Lung (tissue), 12 donors: ENCODE measurements around the gene MPZL2. TPM values are rescaled to one million over a fixed set of nuclear protein-coding genes. Genes with fewer than 3 reads are reported as not detected.

Source experiments
- ATAC-seq: fragments of 200-7000 bp; cut with Tn5 transposase; one replicate; pipeline ENCODE4 v1.9.1; 2020; ENCODE audit warnings: moderate number of reproducible peaks; ENCODE audit not compliant: insufficient read depth, low FRiP score
- DNase-seq, 3 donors: peaks; one replicate each; pipeline ENCODE4 v3.0.0-alpha.2; 2013 to 2017
- H3K27ac ChIP-seq, 2 donors: one replicate each; pipeline ENCODE4 v1.5.1; 2013; ENCODE audit warnings: mild to moderate bottlenecking in 2 of 2, moderate library complexity in 2 of 2, control low read depth in 1 of 2, inconsistent platforms in 1 of 2, low read depth in 1 of 2, low read length in 1 of 2
- H3K27me3 ChIP-seq, 3 donors: one replicate each; pipeline ENCODE4 v1.5.1; 2013; ENCODE audit warnings: low read length in 2 of 3; ENCODE audit not compliant: control insufficient read depth in 3 of 3, insufficient read depth in 3 of 3
- H3K36me3 ChIP-seq, 4 donors: one replicate each; pipeline ENCODE4 v1.5.1; 2013; ENCODE audit warnings: low read length in 4 of 4, mild to moderate bottlenecking in 1 of 4, moderate library complexity in 1 of 4; ENCODE audit not compliant: control insufficient read depth in 4 of 4, insufficient read depth in 4 of 4
- H3K4me1 ChIP-seq, 5 donors: one replicate each; pipeline ENCODE4 v1.5.1; 2013; ENCODE audit warnings: low read length in 5 of 5, mild to moderate bottlenecking in 2 of 5, moderate library complexity in 1 of 5; ENCODE audit not compliant: control insufficient read depth in 5 of 5, insufficient read depth in 5 of 5
- H3K4me3 ChIP-seq: one replicate; pipeline ENCODE4 v1.5.1; 2013; ENCODE audit warnings: mild to moderate bottlenecking, control low read depth, moderate library complexity
- H3K9ac ChIP-seq, 2 donors: one replicate each; pipeline ENCODE4 v1.5.1; 2013; ENCODE audit warnings: low read length in 2 of 2, control low read depth in 1 of 2; ENCODE audit not compliant: insufficient read depth in 1 of 2
- H3K9me3 ChIP-seq, 4 donors: one replicate each; pipeline ENCODE4 v1.5.1; 2013; ENCODE audit warnings: low read length in 3 of 4, mild to moderate bottlenecking in 1 of 4, moderate library complexity in 1 of 4; ENCODE audit not compliant: control insufficient read depth in 4 of 4, insufficient read depth in 3 of 4
- WGBS, 2 donors: extraction: QIAGEN DNeasy Blood & Tissue Kit; methylation state at CpG; one replicate each; pipeline ENCODE4 v1.1.7; 2013; 5-methylcytosine and 5-hydroxymethylcytosine counted together
- polyA plus RNA-seq, 2 donors: library from polyadenylated mRNA; stranded (reverse); fragments of 200-250 nt; gene quantifications; one replicate each; pipeline ENCODE4 v1.2.1, GENCODE V29; 2013
- total RNA-seq, 2 donors: library from RNA; depleted of rRNA in 1 of 2; stranded (reverse); fragments of >200 nt in 1 of 2; gene quantifications; one replicate each; pipeline ENCODE4 v1.2.1, GENCODE V29; 2014 to 2021
- TF ChIP-seq, protein P1 (sequence below): IDR thresholded peaks from 2 replicates; pipeline ENCODE4 v1.5.1; 2012; ENCODE audit warnings: mild to moderate bottlenecking; ENCODE audit errors: control extremely low read depth, extremely low read depth
- donor health status: control.
- donor health status: control.
- donor health status: Bipolar disorder and iron deficiency.
- donor health status: healthy.
- donor health status: DM: yes; HTN: yes; CAD: no.

MPZL2 gene
- total and polyA plus RNA-seq, 4 donors = 87.2 to 143 (median 118) TPM

DNA sequence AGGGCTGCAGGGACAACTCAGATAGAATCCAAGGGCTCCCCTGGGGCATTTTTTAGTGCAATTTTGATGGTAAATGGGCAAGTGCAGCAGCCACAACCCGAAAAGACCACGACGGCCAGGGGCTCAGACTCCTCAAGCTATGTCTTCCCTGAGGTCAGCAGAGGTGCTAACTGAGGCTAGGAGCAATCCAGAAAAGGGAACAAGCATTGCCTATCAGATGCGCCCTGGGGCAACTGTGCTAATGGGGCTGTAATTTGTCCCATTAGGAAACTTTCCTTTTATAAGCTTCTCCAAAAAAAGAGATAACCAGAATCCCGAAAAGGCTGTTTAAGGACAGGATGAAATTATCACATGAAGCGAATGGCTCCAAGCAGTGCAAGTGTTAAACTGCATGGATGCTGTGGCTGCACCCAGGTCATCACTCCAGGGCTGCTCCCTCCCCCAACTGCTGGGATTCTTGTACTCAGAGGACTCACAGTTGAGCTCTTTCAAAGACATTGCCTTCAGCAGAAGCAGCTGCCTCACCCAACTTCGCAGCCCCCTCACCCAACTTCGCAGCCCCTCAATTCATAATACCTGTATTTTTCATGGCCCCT is 37.6 kb upstream of the MPZL2 start:
- H3K9me3 ChIP-seq = no peaks in the 10 kb centered on the region
- TF ChIP-seq, protein P1, sequence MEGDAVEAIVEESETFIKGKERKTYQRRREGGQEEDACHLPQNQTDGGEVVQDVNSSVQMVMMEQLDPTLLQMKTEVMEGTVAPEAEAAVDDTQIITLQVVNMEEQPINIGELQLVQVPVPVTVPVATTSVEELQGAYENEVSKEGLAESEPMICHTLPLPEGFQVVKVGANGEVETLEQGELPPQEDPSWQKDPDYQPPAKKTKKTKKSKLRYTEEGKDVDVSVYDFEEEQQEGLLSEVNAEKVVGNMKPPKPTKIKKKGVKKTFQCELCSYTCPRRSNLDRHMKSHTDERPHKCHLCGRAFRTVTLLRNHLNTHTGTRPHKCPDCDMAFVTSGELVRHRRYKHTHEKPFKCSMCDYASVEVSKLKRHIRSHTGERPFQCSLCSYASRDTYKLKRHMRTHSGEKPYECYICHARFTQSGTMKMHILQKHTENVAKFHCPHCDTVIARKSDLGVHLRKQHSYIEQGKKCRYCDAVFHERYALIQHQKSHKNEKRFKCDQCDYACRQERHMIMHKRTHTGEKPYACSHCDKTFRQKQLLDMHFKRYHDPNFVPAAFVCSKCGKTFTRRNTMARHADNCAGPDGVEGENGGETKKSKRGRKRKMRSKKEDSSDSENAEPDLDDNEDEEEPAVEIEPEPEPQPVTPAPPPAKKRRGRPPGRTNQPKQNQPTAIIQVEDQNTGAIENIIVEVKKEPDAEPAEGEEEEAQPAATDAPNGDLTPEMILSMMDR = no peak
- no peaks in the 10 kb centered on the region for H3K36me3 ChIP-seq
- ATAC-seq = no peak
- no peaks in the 10 kb centered on the region for H3K4me1 ChIP-seq
- H3K4me3 ChIP-seq = no peak overlapping the region
- no peak for DNase-seq
- H3K27me3 ChIP-seq = peaks cover 0 to 6% (median 0%) of the 10 kb centered on the region in 3 donors
- H3K9ac ChIP-seq = no peak overlapping the region
- no peak overlapping the region for H3K27ac ChIP-seq
- WGBS, 2 donors = 73 to 86% methylated on average over 8 of the region's 8 CpGs

GRCh38 chr11:118295815-118296454 is 31.8 kb upstream of the MPZL2 start:
- H3K36me3 ChIP-seq = no peaks in the 10 kb centered on the region
- peak; percentile 27 for ATAC-seq
- peaks cover 0 to 5% (median 0%) of the 10 kb centered on the region in 3 donors for H3K27me3 ChIP-seq
- TF ChIP-seq, protein P1 = peak; percentile 48
- no peak overlapping the region for H3K4me3 ChIP-seq
- WGBS, 2 donors = 57 to 64% methylated on average over 3 of the region's 3 CpGs
- no peak overlapping the region for H3K9ac ChIP-seq
- H3K9me3 ChIP-seq = no peaks in the 10 kb centered on the region
- no peak overlapping the region for H3K27ac ChIP-seq
- H3K4me1 ChIP-seq = no peaks in the 10 kb centered on the region
- no peak for DNase-seq

DNA sequence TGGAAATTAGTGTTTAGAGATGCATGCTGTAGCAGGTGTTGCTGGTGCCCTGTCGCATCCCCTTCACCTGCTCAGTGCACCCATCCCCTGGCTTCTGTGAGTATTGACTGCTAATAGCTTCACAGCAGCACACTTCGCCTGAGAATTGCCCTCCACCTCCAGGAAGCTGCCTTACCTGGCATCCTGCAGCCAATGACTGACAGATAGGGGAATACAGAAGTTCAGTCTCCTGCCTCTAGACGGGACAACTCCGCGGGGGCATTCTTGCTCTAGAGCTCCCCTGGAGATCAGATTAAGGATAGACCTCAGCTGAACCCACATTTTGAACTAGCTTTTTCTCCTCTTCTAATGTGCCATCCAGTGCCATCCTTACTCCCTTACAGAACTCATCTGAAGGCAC is 31.1 kb upstream of the MPZL2 start:
- no peak overlapping the region for H3K27ac ChIP-seq
- H3K9me3 ChIP-seq = no peaks in the 10 kb centered on the region
- DNase-seq = no peak
- H3K4me1 ChIP-seq = no peaks in the 10 kb centered on the region
- no peak for ATAC-seq
- WGBS, 2 donors = 50 to 84% methylated on average over 5 of the region's 5 CpGs
- peaks cover 0 to 5% (median 0%) of the 10 kb centered on the region in 3 donors for H3K27me3 ChIP-seq
- no peaks in the 10 kb centered on the region for H3K36me3 ChIP-seq
- TF ChIP-seq, protein P1 = no peak
- H3K4me3 ChIP-seq = no peak overlapping the region
- no peak overlapping the region for H3K9ac ChIP-seq
